Caco-2 (cell line): ENCODE data around the gene PPP1R16B. TPM values are rescaled to one million over a fixed set of nuclear protein-coding genes. Genes with fewer than 3 reads are reported as not detected.

Experiments used
- BruUV-seq: library from RNA; stranded (reverse); fragments of 400-500 nt; replicated peaks from 2 replicates; lab custom pipeline; 2021; lab: Mats Ljungman, UMichigan
- CTCF ChIA-PET: fragments of 300-600 bp; sonication (Branson Sonifier 250); formaldehyde crosslinking; loops from one replicate; lab custom pipeline; 2022; ENCODE audit warnings: antibody characterized with exemption; lab: Charles Lee
- POLR2A ChIA-PET: fragments of 300-600 bp; sonication (Branson Sonifier 250); formaldehyde crosslinking; loops from one replicate; lab custom pipeline; 2022; ENCODE audit warnings: antibody characterized with exemption; lab: Charles Lee
- DNase-seq, 2 experiments: peaks; one replicate each; pipeline versions ENCODE4 v3.0.0 to v3.0.0-alpha.2; 2020 to 2022
- H3K27me3 ChIP-seq: replicated peaks from 2 replicates; pipeline ENCODE4 v1.6.0; 2011; ENCODE audit warnings: low read length; ENCODE audit not compliant: control insufficient read depth, insufficient read depth
- H3K36me3 ChIP-seq: 2 replicates; pipeline ENCODE4 v1.5.1; 2011; ENCODE audit warnings: low read length; ENCODE audit not compliant: control insufficient read depth, insufficient read depth
- H3K4me1 ChIP-seq: fragments of 250-450 bp; sonication (Bioruptor Pico); 2 replicates; pipeline ENCODE4 v1.5.1; 2020; ENCODE audit warnings: mild to moderate bottlenecking
- H3K4me3 ChIP-seq: 2 replicates; pipeline ENCODE4 v1.5.1; 2011; ENCODE audit warnings: low read depth, mild to moderate bottlenecking, control low read depth, low read length
- H3K9me3 ChIP-seq: fragments of 250-450 bp; sonication (Bioruptor Pico); 2 replicates; pipeline ENCODE4 v1.5.1; 2020; ENCODE audit warnings: mild to moderate bottlenecking, moderate library complexity
- H3K27ac Mint-ChIP-seq: one replicate; pipeline ENCODE4 v1.8.0; 2022; ENCODE audit warnings: mixed read lengths; ENCODE audit not compliant: unreplicated experiment
- H3K27me3 Mint-ChIP-seq: one replicate; pipeline ENCODE4 v1.8.0; 2022; ENCODE audit warnings: mixed read lengths; ENCODE audit not compliant: insufficient read depth, unreplicated experiment
- H3K36me3 Mint-ChIP-seq: one replicate; pipeline ENCODE4 v1.8.0; 2022; ENCODE audit warnings: mild to moderate bottlenecking, mixed read lengths; ENCODE audit not compliant: insufficient read depth, unreplicated experiment
- H3K4me1 Mint-ChIP-seq: one replicate; pipeline ENCODE4 v1.8.0; 2022; ENCODE audit warnings: low read depth, mixed read lengths; ENCODE audit not compliant: unreplicated experiment
- H3K4me3 Mint-ChIP-seq: one replicate; pipeline ENCODE4 v1.8.0; 2022; ENCODE audit warnings: mild to moderate bottlenecking, moderate library complexity, mixed read lengths; ENCODE audit not compliant: unreplicated experiment
- H3K9me3 Mint-ChIP-seq: one replicate; pipeline ENCODE4 v1.8.0; 2022; ENCODE audit warnings: mixed read lengths; ENCODE audit not compliant: unreplicated experiment
- intact Hi-C: fragments of 100-400 bp; cut with micrococcal nuclease; formaldehyde crosslinking; loops from one replicate; pipeline ENCODE4 v1.10.0; 2022; ENCODE audit not compliant: unreplicated experiment
- total RNA-seq: library from RNA; stranded (reverse); gene quantifications from 2 replicates; pipeline ENCODE4 v1.2.3, GENCODE V29; 2022
- TF ChIP-seq, protein P1 (sequence below), 2 experiments: fragments of 200-600 bp in 1 of 2; IDR thresholded peaks; 1 replicate in 1 of 2; 2 replicates in 1 of 2; pipeline versions ENCODE4 v1.5.1 to v1.8.0; 2011 to 2022; ENCODE audit warnings: antibody characterized with exemption in 1 of 2, control low read depth in 1 of 2, inconsistent platforms in 1 of 2, low read depth in 1 of 2, low read length in 1 of 2, mild to moderate bottlenecking in 1 of 2, moderate library complexity in 1 of 2; ENCODE audit not compliant: insufficient read depth in 1 of 2, severe bottlenecking in 1 of 2, unreplicated experiment in 1 of 2

PPP1R16B gene
- total RNA-seq, 1 experiment from 2014 or later = not detected

DNA sequence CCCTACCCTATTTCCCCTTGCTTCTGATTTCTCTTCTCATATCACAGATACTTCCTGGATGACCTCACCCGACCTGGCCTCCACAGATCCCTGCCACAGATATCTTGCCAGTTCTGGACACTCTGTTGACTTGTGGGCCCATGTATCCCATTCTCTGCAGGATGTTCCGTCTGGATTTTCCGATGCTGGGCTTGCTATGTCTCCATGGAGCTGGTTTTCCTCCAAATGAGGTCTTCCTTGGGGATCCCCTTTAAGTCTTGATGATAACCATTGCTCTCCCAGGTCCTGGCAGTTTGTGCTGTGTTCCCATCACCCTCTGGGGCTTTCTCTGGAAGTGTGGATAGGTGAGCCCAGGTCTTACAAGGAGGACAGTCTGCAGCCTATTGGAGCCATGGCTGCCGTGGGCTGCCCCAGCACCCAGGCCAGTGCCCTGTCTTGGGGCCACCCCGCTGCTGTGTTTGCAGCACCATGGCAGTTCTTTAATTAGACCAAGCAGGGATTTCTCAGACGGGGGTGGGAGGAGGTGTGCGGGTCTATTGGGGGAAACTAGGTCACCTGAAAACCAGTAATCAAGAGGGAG lies 23.9 kb downstream of the PPP1R16B start:
- TF ChIP-seq, protein P1, sequence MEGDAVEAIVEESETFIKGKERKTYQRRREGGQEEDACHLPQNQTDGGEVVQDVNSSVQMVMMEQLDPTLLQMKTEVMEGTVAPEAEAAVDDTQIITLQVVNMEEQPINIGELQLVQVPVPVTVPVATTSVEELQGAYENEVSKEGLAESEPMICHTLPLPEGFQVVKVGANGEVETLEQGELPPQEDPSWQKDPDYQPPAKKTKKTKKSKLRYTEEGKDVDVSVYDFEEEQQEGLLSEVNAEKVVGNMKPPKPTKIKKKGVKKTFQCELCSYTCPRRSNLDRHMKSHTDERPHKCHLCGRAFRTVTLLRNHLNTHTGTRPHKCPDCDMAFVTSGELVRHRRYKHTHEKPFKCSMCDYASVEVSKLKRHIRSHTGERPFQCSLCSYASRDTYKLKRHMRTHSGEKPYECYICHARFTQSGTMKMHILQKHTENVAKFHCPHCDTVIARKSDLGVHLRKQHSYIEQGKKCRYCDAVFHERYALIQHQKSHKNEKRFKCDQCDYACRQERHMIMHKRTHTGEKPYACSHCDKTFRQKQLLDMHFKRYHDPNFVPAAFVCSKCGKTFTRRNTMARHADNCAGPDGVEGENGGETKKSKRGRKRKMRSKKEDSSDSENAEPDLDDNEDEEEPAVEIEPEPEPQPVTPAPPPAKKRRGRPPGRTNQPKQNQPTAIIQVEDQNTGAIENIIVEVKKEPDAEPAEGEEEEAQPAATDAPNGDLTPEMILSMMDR (IDR thresholded peaks at IDR 0.05; ENCODE audit: insufficient read depth in 1 of 2, low read depth in 1 of 2, low read length in 1 of 2, severe bottlenecking in 1 of 2, unreplicated experiment in 1 of 2) = no peak
- peaks cover 8% of the 10 kb centered on the region for H3K4me1 ChIP-seq
- H3K4me3 ChIP-seq = no peak overlapping the region
- intact Hi-C loops = no loop called here
- no peaks in the 10 kb centered on the region; the same call in 1 of the 2 replicates for H3K27me3 ChIP-seq
- DNase-seq = no peak
- H3K27ac Mint-ChIP-seq = no peak overlapping the region
- no peaks in the 10 kb centered on the region for H3K36me3 Mint-ChIP-seq
- POLR2A ChIA-PET = no interaction called here
- H3K4me3 Mint-ChIP-seq = no peak overlapping the region
- H3K9me3 ChIP-seq = no peaks in the 10 kb centered on the region
- no peaks in the 10 kb centered on the region for H3K36me3 ChIP-seq
- CTCF ChIA-PET = no interaction called here
- H3K9me3 Mint-ChIP-seq = no peaks in the 10 kb centered on the region
- H3K4me1 Mint-ChIP-seq = no peaks in the 10 kb centered on the region
- H3K27me3 Mint-ChIP-seq = peaks cover 2% of the 10 kb centered on the region
- no TSS peak for BruUV-seq

DNA sequence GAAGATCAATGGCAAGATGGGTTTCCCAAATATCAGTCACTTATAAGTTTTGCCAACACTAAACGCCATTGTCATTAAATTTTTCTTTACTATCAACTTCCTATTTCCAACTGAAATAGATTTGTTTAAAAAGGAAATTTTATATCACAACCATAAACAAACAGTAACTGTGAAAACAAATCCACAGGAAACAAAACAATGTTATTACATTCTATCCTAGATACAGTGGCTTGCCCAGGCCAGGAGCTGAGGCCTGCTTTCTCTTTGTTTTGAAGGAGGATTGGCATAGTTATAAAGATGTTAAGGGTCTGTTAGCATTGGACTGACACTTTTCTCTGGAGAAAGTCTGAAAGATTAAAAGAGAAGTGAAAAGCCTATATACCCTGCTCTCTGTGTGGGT lies 24.9 kb downstream of the PPP1R16B start:
- H3K4me3 Mint-ChIP-seq = no peak overlapping the region
- DNase-seq = no peak
- BruUV-seq = no TSS peak
- H3K9me3 Mint-ChIP-seq = no peaks in the 10 kb centered on the region
- TF ChIP-seq, protein P1 (IDR thresholded peaks at IDR 0.05; ENCODE audit: insufficient read depth in 1 of 2, low read depth in 1 of 2, low read length in 1 of 2, severe bottlenecking in 1 of 2, unreplicated experiment in 1 of 2) = no peak
- intact Hi-C loops = no loop called here
- H3K4me1 Mint-ChIP-seq = no peaks in the 10 kb centered on the region
- ChIA-PET CTCF (no interaction called here), POLR2A (no interaction called here)
- peaks cover 8% of the 10 kb centered on the region for H3K4me1 ChIP-seq
- H3K27me3 Mint-ChIP-seq = peaks cover 2% of the 10 kb centered on the region
- H3K9me3 ChIP-seq = no peaks in the 10 kb centered on the region
- no peaks in the 10 kb centered on the region for H3K36me3 ChIP-seq
- no peaks in the 10 kb centered on the region; the same call in 1 of the 2 replicates for H3K27me3 ChIP-seq
- H3K27ac Mint-ChIP-seq = no peak overlapping the region
- H3K4me3 ChIP-seq = no peak overlapping the region
- no peaks in the 10 kb centered on the region for H3K36me3 Mint-ChIP-seq

DNA sequence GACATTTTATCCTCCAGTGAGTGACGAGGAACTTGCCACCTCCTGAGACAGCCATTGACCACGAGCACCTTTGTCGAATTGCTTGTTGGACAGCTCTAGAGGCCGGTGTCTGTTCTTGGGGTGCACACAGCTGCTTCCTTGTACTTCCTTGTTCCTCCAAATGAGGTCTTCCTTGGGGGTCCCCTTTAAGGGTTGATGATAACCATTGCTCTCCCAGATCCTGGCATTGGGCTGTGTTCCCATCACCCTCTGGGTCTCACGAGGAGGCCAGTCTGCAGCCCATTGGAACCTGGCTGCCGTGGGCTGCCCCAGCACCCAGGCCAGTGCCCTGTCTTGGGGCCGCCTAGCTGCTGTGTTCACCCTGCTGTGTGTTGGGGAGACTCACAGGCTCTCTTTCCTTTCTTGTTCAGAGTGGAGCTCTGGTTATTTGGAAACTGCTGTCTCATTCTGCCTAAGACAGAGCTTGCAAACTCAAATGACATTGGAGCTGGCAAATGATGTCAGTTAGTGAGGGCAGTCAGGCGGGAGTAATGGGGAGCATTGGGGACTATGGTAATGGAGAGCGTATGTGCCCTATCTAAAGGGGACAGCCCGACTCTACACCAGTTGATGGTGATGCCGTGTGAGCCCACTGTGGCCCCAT lies 25.7 kb downstream of the PPP1R16B start:
- Mint-ChIP-seq H3K36me3 (no peaks in the 10 kb centered on the region), H3K4me1 (no peaks in the 10 kb centered on the region), H3K27ac (no peak overlapping the region), H3K4me3 (no peak overlapping the region), H3K27me3 (peaks cover 2% of the 10 kb centered on the region), H3K9me3 (no peaks in the 10 kb centered on the region)
- Histone ChIP-seq H3K9me3 (no peaks in the 10 kb centered on the region), H3K4me1 (peaks cover 2% of the 10 kb centered on the region), H3K4me3 (no peak overlapping the region), H3K27me3 (no peaks in the 10 kb centered on the region; the same call in 1 of the 2 replicates), H3K36me3 (no peaks in the 10 kb centered on the region)
- no peak for DNase-seq
- TF ChIP-seq, protein P1 (IDR thresholded peaks at IDR 0.05; ENCODE audit: insufficient read depth in 1 of 2, low read depth in 1 of 2, low read length in 1 of 2, severe bottlenecking in 1 of 2, unreplicated experiment in 1 of 2) = no peak
- ChIA-PET POLR2A (no interaction called here), CTCF (no interaction called here)
- intact Hi-C loops = no loop called here
- no TSS peak for BruUV-seq
